H1 (cell line): ENCODE data around the gene PROZ. TPM values are rescaled to one million over a fixed set of nuclear protein-coding genes. Genes with fewer than 3 reads are reported as not detected.

Experiments
- CTCF ChIA-PET: fragments of 300-600 bp; sonication (Branson Sonifier 250); formaldehyde crosslinking; loops from one replicate; lab custom pipeline; 2021; ENCODE audit not compliant: partially characterized antibody; lab: Charles Lee
- POLR2A ChIA-PET: fragments of 300-600 bp; sonication (Branson Sonifier 250); formaldehyde crosslinking; loops from one replicate; lab custom pipeline; 2021; ENCODE audit warnings: inconsistent platforms; ENCODE audit not compliant: partially characterized antibody; lab: Charles Lee
- DNase-seq, 2 experiments: peaks; one replicate each; pipeline versions ENCODE4 v3.0.0 to v3.0.0-alpha.2; 2010 to 2022; ENCODE audit warnings: low spot score in 2 of 2, low read depth in 1 of 2, mixed read lengths in 1 of 2
- FAIRE-seq: peaks from 2 replicates; lab custom pipeline; 2011; peaks lifted over from hg19 to GRCh38; lab: Jason Lieb, UNC
- H2AFZ ChIP-seq: 2 replicates; pipeline ENCODE4 v1.8.1; 2012; ENCODE audit warnings: low read length, inconsistent platforms
- H2AK5ac ChIP-seq: 2 replicates; pipeline ENCODE4 v1.6.1; 2013; ENCODE audit warnings: low read depth, low read length
- H2BK120ac ChIP-seq: replicated peaks from 2 replicates; pipeline ENCODE3; 2013; ENCODE audit warnings: low read depth, low read length, inconsistent platforms
- H2BK12ac ChIP-seq: 2 replicates; pipeline ENCODE4 v1.6.1; 2013; ENCODE audit warnings: low read depth, low read length
- H2BK15ac ChIP-seq: 2 replicates; pipeline ENCODE4 v1.6.1; 2013; ENCODE audit warnings: low read length
- H2BK20ac ChIP-seq: 2 replicates; pipeline ENCODE4 v1.6.1; 2013; ENCODE audit warnings: low read length
- H2BK5ac ChIP-seq: 2 replicates; pipeline ENCODE4 v1.6.1; 2013; ENCODE audit warnings: low read depth, low read length
- H3K14ac ChIP-seq: 2 replicates; pipeline ENCODE4 v1.6.1; 2013; ENCODE audit warnings: inconsistent platforms; ENCODE audit not compliant: insufficient read length
- H3K18ac ChIP-seq: 2 replicates; pipeline ENCODE4 v1.6.1; 2013; ENCODE audit warnings: low read length; ENCODE audit errors: extremely low read depth
- H3K23ac ChIP-seq: 2 replicates; pipeline ENCODE4 v1.6.1; 2013; ENCODE audit warnings: inconsistent platforms; ENCODE audit not compliant: insufficient read length
- H3K23me2 ChIP-seq: 2 replicates; pipeline ENCODE4 v1.6.1; 2013; ENCODE audit warnings: low read depth, low read length
- H3K27ac ChIP-seq: 2 replicates; pipeline ENCODE4 v1.6.1; 2011; ENCODE audit warnings: low read depth, low read length, inconsistent platforms
- H3K27me3 ChIP-seq, 4 experiments: replicated peaks in 1 of 4; 1 replicate in 1 of 4; 2 replicates in 3 of 4; pipeline versions ENCODE4 v1.6.1 to v1.8.1; 2011 to 2013; ENCODE audit warnings: low read length in 3 of 4, mild to moderate bottlenecking in 3 of 4, inconsistent platforms in 2 of 4, mixed read lengths in 2 of 4, moderate library complexity in 1 of 4; ENCODE audit not compliant: control insufficient read depth in 3 of 4, insufficient read depth in 3 of 4; ENCODE audit errors: extremely low read depth in 1 of 4
- H3K36me3 ChIP-seq, 4 experiments: 2 replicates each; pipeline versions ENCODE4 v1.6.1 to v1.8.1; 2011 to 2013; ENCODE audit warnings: mild to moderate bottlenecking in 4 of 4, low read length in 3 of 4, moderate library complexity in 2 of 4, control low read depth in 1 of 4, inconsistent platforms in 1 of 4; ENCODE audit not compliant: insufficient read depth in 4 of 4, control insufficient read depth in 2 of 4
- H3K4ac ChIP-seq: replicated peaks from 2 replicates; pipeline ENCODE3; 2013; ENCODE audit warnings: low read length, low read depth, mixed read lengths, inconsistent platforms; ENCODE audit not compliant: insufficient read length
- H3K4me1 ChIP-seq, 4 experiments: replicated peaks in 1 of 4; 1 replicate in 1 of 4; 2 replicates in 3 of 4; pipeline versions ENCODE4 v1.6.1 to v1.8.1; 2011 to 2013; ENCODE audit warnings: low read length in 3 of 4, inconsistent platforms in 2 of 4, mixed read lengths in 1 of 4; ENCODE audit not compliant: insufficient read depth in 4 of 4, control insufficient read depth in 3 of 4
- H3K4me2 ChIP-seq, 2 experiments: 2 replicates each; pipeline versions ENCODE4 v1.6.1 to v1.8.1; 2011 to 2013; ENCODE audit warnings: low read depth in 2 of 2, low read length in 2 of 2, control low read depth in 1 of 2, inconsistent platforms in 1 of 2, mild to moderate bottlenecking in 1 of 2; ENCODE audit not compliant: insufficient read depth in 1 of 2
- H3K4me3 ChIP-seq, 4 experiments: fragments of 200-600, 300-600 bp in 1 of 4; sonication (generic), shearing (Covaris generic), sonication (Bioruptor Twin) in 1 of 4; 2 replicates each; pipeline versions ENCODE4 v1.5.1 to v1.8.1; 2011 to 2016; ENCODE audit warnings: low read length in 4 of 4, low read depth in 3 of 4, control low read depth in 2 of 4, inconsistent platforms in 2 of 4, mild to moderate bottlenecking in 2 of 4, mixed read lengths in 1 of 4, moderate library complexity in 1 of 4; ENCODE audit not compliant: insufficient read depth in 2 of 4; ENCODE audit errors: extremely low read depth in 1 of 4
- H3K56ac ChIP-seq: replicated peaks from 2 replicates; pipeline ENCODE3; 2013; ENCODE audit warnings: low read depth, mild to moderate bottlenecking, mixed read lengths, low read length, inconsistent platforms; ENCODE audit not compliant: insufficient read length
- H3K79me1 ChIP-seq: 2 replicates; pipeline ENCODE4 v1.6.1; 2013; ENCODE audit warnings: low read depth, low read length, control low read depth
- H3K79me2 ChIP-seq, 2 experiments: 2 replicates each; pipeline versions ENCODE4 v1.6.1 to v1.8.1; 2012 to 2013; ENCODE audit warnings: low read length in 2 of 2, mild to moderate bottlenecking in 2 of 2, inconsistent platforms in 1 of 2; ENCODE audit not compliant: insufficient read depth in 2 of 2, control insufficient read depth in 1 of 2
- H3K9ac ChIP-seq, 4 experiments: replicated peaks in 1 of 4; 1 replicate in 1 of 4; 2 replicates in 3 of 4; pipeline versions ENCODE4 v1.6.1 to v1.8.1; 2011 to 2013; ENCODE audit warnings: low read depth in 3 of 4, low read length in 3 of 4, control low read depth in 2 of 4, mild to moderate bottlenecking in 2 of 4, moderate library complexity in 2 of 4, inconsistent platforms in 1 of 4; ENCODE audit errors: extremely low read depth in 1 of 4
- H3K9me3 ChIP-seq, 2 experiments: 2 replicates each; pipeline versions ENCODE4 v1.6.1 to v1.8.1; 2012 to 2013; ENCODE audit warnings: mild to moderate bottlenecking in 2 of 2, moderate library complexity in 2 of 2, control low read depth in 1 of 2, inconsistent platforms in 1 of 2, low read depth in 1 of 2, low read length in 1 of 2, mixed read lengths in 1 of 2; ENCODE audit not compliant: insufficient read depth in 2 of 2
- H4K20me1 ChIP-seq, 2 experiments: replicated peaks in 1 of 2; 2 replicates each; pipeline versions ENCODE3 to v1.8.1; 2011 to 2013; ENCODE audit warnings: inconsistent platforms in 2 of 2, low read length in 2 of 2, mild to moderate bottlenecking in 1 of 2; ENCODE audit not compliant: insufficient read depth in 2 of 2, control insufficient read depth in 1 of 2
- H4K5ac ChIP-seq: 2 replicates; pipeline ENCODE4 v1.6.1; 2013; ENCODE audit warnings: low read length, low read depth, mixed read lengths, inconsistent platforms; ENCODE audit not compliant: insufficient read length
- H4K8ac ChIP-seq: 2 replicates; pipeline ENCODE4 v1.8.0; 2013; ENCODE audit warnings: mild to moderate bottlenecking, moderate library complexity, low read length, inconsistent platforms; ENCODE audit not compliant: insufficient read depth; ENCODE audit errors: extremely low read depth
- H4K91ac ChIP-seq: replicated peaks from 2 replicates; pipeline ENCODE3; 2013; ENCODE audit warnings: low read length, mixed read lengths, inconsistent platforms; ENCODE audit not compliant: insufficient read length
- BCL11A ChIP-seq, 2 experiments: IDR thresholded peaks; one replicate each; pipeline ENCODE4 v1.6.1; 2011; ENCODE audit warnings: low read depth in 2 of 2, low read length in 2 of 2, mild to moderate bottlenecking in 2 of 2
- BRCA1 ChIP-seq: IDR thresholded peaks from 2 replicates; pipeline ENCODE4 v1.6.1; 2012; ENCODE audit warnings: low read depth, low read length, improper control_type of control experiment
- CBX8 ChIP-seq: fragments of 300-800, 300-1000 bp; sonication (generic); IDR thresholded peaks from 2 replicates; pipeline ENCODE4 v1.7.1; 2016; ENCODE audit warnings: low read depth, low read length, borderline replicate concordance
- CREB1 ChIP-seq: IDR thresholded peaks from 2 replicates; pipeline ENCODE4 v1.6.1; 2012; ENCODE audit warnings: inconsistent platforms
- HDAC2 ChIP-seq, 2 experiments: fragments of 300-600 bp in 1 of 2; sonication (generic) in 1 of 2; IDR thresholded peaks; 2 replicates each; pipeline ENCODE4 v1.6.1; 2011 to 2012; ENCODE audit warnings: low read depth in 2 of 2, low read length in 2 of 2, mild to moderate bottlenecking in 2 of 2, moderate library complexity in 2 of 2, borderline replicate concordance in 1 of 2, inconsistent platforms in 1 of 2
- HDAC6 ChIP-seq: IDR thresholded peaks from one replicate; pipeline ENCODE4 v1.7.1; 2012; ENCODE audit warnings: low read depth, mild to moderate bottlenecking, inconsistent platforms, low read length, moderate library complexity
- PHF8 ChIP-seq: fragments of 200-600 bp; sonication (generic); conservative IDR thresholded peaks from 2 replicates; pipeline ENCODE4 v1.7.1; 2012; ENCODE audit warnings: low read depth, mild to moderate bottlenecking, inconsistent platforms, low read length, moderate library complexity
- RBBP5 ChIP-seq: IDR thresholded peaks from 2 replicates; pipeline ENCODE4 v1.7.1; 2012; ENCODE audit warnings: low read depth, mild to moderate bottlenecking, inconsistent platforms, low read length, moderate library complexity, borderline replicate concordance
- TBP ChIP-seq: IDR thresholded peaks from 2 replicates; pipeline ENCODE4 v1.6.1; 2011; ENCODE audit warnings: low read depth, low read length, improper control_type of control experiment
- WGBS, 2 experiments: shearing (Covaris generic) in 1 of 2; methylation state at CpG; one replicate each; pipeline versions ENCODE4 v1.1.6 to v1.1.7; 2013 to 2015; ENCODE audit warnings: low lambda C conversion rate in 2 of 2, mixed read lengths in 2 of 2, inconsistent platforms in 1 of 2, low coverage in 1 of 2, missing lambda C conversion rate in 1 of 2; ENCODE audit not compliant: insufficient replicate concordance in 2 of 2, insufficient coverage in 1 of 2, insufficient read length in 1 of 2; ENCODE audit errors: extremely low coverage in 1 of 2, missing lambda C conversion rate in 1 of 2; 5-methylcytosine and 5-hydroxymethylcytosine counted together
- polyA plus RNA-seq, 7 experiments: library from polyadenylated mRNA; depleted of rRNA in 3 of 7; stranded (reverse) in 5 of 7; unstranded in 2 of 7; fragments of >200 nt in 5 of 7; fragments of 200-250 nt in 2 of 7; gene quantifications; 1 replicate in 5 of 7; 2 replicates in 1 of 7; 4 replicates in 1 of 7; pipeline versions ENCODE4 v1.2.1 to v1.2.3, GENCODE V29; 2011 to 2013; ENCODE audit warnings: missing spikeins in 2 of 7, mixed read lengths in 2 of 7
- total RNA-seq: library from RNA; stranded (reverse); fragmentation: NEBNext Ultra II Directional; extraction: Animal tissue kit (Norgen Biotek cat#: 25700); gene quantifications from 2 replicates; pipeline ENCODE4 v1.2.1, GENCODE V29; 2021

PROZ gene
- total and polyA plus RNA-seq, 2 of the 8 experiments (the other 6 are each of a cell fraction or from before 2014, with no cell fraction given), result not detected

DNA sequence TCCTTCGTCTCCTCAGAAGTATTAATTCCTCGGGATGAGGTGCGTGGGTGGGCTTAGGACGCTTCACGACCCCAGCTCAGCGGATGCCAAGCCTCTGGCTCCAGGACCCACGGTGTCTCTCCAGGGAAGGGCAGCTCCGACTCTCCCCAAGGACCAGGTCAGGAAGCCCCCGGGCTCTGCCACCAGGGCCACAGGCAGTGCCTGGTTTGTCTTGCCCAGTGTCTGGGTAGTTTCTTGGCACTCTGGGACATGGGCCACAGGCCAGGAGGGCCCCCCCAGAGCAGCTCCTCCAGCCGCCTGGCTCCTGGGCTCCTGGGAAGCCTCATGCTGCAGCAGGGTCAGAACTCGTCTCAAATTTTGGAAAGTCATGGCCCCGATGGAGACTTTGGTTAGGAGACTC is 2.5 kb downstream of the PROZ start:
- no peaks in the 10 kb centered on the region for H3K79me2 ChIP-seq
- CTCF ChIA-PET, result no interaction called here
- no peaks in the 10 kb centered on the region for H3K79me1 ChIP-seq
- no peak overlapping the region for H2BK120ac ChIP-seq
- no peak overlapping the region for H3K27ac ChIP-seq
- H3K36me3 ChIP-seq, result no peaks in the 10 kb centered on the region
- H2BK15ac ChIP-seq, result no peak overlapping the region
- H4K5ac ChIP-seq, result no peak overlapping the region
- no peak overlapping the region for H2BK12ac ChIP-seq
- H2AFZ ChIP-seq, result no peak overlapping the region
- H2BK20ac ChIP-seq, result no peak overlapping the region
- H3K14ac ChIP-seq, result no peak overlapping the region
- H2AK5ac ChIP-seq, result no peak overlapping the region
- FAIRE-seq, result no peak
- no peak overlapping the region for H3K56ac ChIP-seq
- DNase-seq, result no peak
- H3K9ac ChIP-seq, result no peak overlapping the region
- H3K4me2 ChIP-seq, result no peak overlapping the region
- no peak overlapping the region for H3K4me3 ChIP-seq
- no peaks in the 10 kb centered on the region; a peak in 1 of 7 replicates for H3K27me3 ChIP-seq
- no peaks in the 10 kb centered on the region for H4K20me1 ChIP-seq
- H3K4me1 ChIP-seq, result peaks cover 0 to 22% (median 14%) of the 10 kb centered on the region in 4 experiments; a peak in 6 of 7 replicates
- H3K9me3 ChIP-seq, result no peaks in the 10 kb centered on the region
- H4K8ac ChIP-seq, result no peak overlapping the region
- TF ChIP-seq PHF8, result no peak
- no peak for TF ChIP-seq TBP
- no peak for TF ChIP-seq CBX8
- TF ChIP-seq BCL11A (IDR thresholded peaks at IDR 0.05; ENCODE audit: low read depth in 2 of 2, low read length in 2 of 2), result no peak
- TF ChIP-seq RBBP5, result no peak
- no peak for TF ChIP-seq CREB1
- TF ChIP-seq HDAC6, result no peak
- no peak for TF ChIP-seq HDAC2 (IDR thresholded peaks at IDR 0.05; ENCODE audit: borderline replicate concordance in 1 of 2, low read depth in 2 of 2, low read length in 2 of 2)
- no peak for TF ChIP-seq BRCA1
- TF ChIP-seq, all 59 proteins: peak for 0
- no peak overlapping the region for H3K18ac ChIP-seq
- H3K23me2 ChIP-seq, result no peaks in the 10 kb centered on the region; the same call in 1 of the 2 replicates
- no peak overlapping the region for H3K4ac ChIP-seq
- H4K91ac ChIP-seq, result no peak overlapping the region
- H2BK5ac ChIP-seq, result no peak overlapping the region
- no peak overlapping the region for H3K23ac ChIP-seq
- POLR2A ChIA-PET, result interaction anchor here (1.0 to 1.2 kb wide), 5 partner anchors 14 to 51 kb away, joined by 3 to 7 read pairs (median 3); no protein-coding TSS in a partner anchor
- WGBS, 2 experiments, result 92% methylated on average over 12 of the region's 12 CpGs; no CpG with 5 or more reads in 1 of the 2 experiments
